Measurements from ENCODE around the gene TMEM63C.

TMEM63C gene

DNA sequence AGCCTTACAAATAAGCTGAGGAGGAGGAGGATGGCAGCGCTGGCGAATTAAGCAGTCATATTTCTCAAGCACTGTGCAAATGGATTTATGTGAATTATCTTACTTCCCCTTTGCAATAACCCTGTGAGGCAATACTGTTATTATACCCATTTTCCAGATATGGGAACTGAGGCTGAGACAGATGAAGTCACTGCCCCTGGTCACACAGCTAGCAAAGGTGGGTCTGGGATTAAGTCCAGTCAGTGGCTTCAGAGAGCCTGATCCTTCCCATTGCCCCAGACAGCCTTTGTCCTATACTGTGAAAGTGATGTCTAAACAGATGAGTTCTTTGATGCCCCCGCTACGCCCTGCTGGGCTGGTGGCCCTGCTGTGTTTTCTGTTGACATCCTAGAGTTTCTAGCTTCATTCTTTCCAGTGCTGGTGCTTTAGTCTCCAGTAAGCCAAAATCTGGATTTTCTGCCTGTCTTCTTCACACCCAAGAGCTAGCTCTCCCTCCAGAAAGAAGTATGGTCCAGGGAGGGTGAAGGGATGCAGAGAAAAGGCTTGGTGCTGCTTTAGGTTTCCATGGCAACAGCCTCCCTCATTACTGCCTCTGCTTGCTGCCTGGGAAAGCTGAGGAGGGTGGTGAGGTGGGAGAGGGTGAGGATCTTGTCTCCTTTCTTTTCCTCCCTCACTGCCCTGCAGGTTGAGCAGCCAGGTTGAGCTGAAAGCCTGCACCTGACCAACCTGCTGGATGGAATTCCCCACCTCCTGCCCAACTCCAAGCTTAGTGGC, 30.7 kb downstream of the TMEM63C start:
- H3K4me3 ChIP-seq (replicated peaks; ENCODE audit: low read depth, low read length): no peak overlapping the region
- DNase-seq (ENCODE audit: extremely low read depth, low read depth): no peak
- TF ChIP-seq, protein P1, sequence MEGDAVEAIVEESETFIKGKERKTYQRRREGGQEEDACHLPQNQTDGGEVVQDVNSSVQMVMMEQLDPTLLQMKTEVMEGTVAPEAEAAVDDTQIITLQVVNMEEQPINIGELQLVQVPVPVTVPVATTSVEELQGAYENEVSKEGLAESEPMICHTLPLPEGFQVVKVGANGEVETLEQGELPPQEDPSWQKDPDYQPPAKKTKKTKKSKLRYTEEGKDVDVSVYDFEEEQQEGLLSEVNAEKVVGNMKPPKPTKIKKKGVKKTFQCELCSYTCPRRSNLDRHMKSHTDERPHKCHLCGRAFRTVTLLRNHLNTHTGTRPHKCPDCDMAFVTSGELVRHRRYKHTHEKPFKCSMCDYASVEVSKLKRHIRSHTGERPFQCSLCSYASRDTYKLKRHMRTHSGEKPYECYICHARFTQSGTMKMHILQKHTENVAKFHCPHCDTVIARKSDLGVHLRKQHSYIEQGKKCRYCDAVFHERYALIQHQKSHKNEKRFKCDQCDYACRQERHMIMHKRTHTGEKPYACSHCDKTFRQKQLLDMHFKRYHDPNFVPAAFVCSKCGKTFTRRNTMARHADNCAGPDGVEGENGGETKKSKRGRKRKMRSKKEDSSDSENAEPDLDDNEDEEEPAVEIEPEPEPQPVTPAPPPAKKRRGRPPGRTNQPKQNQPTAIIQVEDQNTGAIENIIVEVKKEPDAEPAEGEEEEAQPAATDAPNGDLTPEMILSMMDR (IDR thresholded peaks at IDR 0.05; ENCODE audit: low read depth, low read length, missing control alignments): no peak

DNA sequence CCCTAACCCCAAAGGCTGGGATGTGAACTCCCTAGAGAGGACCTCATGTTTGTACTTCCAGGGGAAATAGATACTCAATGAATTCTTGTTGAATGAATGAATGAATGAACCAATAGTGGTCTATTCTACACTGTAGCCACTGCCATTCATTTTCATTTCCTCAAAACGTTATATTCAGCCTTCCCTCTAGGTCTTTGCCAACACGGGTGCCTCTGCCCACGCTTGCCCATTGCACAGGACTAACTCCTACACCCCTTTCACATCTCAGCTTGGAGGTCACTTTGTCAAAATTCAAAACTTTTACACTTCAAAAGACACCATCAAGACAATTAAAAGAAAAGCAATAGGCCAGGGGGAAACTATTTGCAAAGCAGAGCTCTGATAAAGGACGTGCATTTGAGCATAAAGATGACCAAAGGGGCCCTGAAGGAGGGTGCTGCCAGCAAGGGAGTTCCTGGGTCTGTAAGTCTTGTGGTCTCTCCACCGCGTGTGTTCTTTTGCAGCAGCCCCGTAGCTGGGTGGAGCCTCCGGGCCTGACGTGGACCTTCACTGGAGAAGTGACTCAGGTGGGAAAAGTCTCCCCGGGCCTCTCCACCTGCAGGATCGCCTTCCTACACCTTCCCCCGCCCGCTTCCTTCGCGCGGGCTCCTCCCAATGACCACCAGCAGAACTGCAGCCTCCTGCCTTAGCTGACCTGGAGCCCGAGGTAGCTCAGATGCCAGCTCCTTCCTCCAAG, 31.5 kb downstream of the TMEM63C start:
- DNase-seq (ENCODE audit: extremely low read depth, low read depth): no peak
- no peak overlapping the region for H3K4me3 ChIP-seq (replicated peaks; ENCODE audit: low read depth, low read length)
- TF ChIP-seq, protein P1 (IDR thresholded peaks at IDR 0.05; ENCODE audit: low read depth, low read length, missing control alignments): peak; percentile 67

DNA sequence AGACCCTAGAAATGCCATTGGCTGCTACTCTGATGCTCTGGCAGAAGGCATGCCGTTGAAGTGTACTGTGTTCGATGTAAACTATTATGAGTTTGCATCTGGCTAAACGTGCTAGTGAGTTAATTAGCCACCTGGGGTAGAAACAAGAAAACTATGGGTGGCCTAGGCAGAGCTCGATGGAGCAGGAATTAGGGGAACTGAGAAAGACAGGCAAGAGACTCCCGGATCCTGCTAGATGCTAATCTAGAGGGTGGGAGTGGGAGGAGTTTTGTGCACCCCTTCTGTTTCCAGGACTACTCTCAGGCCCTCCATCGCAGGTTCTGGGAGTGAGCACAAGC, 32.0 kb downstream of the TMEM63C start:
- DNase-seq (ENCODE audit: extremely low read depth, low read depth): no peak
- no peak overlapping the region for H3K4me3 ChIP-seq (replicated peaks; ENCODE audit: low read depth, low read length)
- TF ChIP-seq, protein P1 (IDR thresholded peaks at IDR 0.05; ENCODE audit: low read depth, low read length, missing control alignments): no peak

DNA sequence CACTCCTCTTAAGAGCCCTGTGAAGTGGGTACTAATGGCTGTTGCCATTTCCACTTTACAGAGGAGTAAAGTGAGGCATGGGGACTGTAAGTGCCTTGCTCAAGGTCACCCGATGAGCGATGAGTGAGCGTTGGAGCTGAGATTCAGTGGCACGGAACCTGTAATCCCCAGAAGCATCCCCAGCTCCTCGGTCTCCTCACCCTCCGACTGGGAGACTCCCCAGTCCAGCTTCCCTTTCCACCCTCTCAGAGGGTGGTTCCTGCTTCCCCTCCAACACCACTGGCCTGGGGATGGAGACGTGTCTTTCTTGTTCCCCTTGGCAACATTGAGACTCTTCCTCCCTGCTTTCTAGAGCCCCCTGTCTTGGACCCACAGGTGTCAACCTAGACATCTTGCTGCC, 32.6 kb downstream of the TMEM63C start:
- no peak overlapping the region for H3K4me3 ChIP-seq (replicated peaks; ENCODE audit: low read depth, low read length)
- DNase-seq (ENCODE audit: extremely low read depth, low read depth): no peak
- TF ChIP-seq, protein P1 (IDR thresholded peaks at IDR 0.05; ENCODE audit: low read depth, low read length, missing control alignments): no peak

DNA sequence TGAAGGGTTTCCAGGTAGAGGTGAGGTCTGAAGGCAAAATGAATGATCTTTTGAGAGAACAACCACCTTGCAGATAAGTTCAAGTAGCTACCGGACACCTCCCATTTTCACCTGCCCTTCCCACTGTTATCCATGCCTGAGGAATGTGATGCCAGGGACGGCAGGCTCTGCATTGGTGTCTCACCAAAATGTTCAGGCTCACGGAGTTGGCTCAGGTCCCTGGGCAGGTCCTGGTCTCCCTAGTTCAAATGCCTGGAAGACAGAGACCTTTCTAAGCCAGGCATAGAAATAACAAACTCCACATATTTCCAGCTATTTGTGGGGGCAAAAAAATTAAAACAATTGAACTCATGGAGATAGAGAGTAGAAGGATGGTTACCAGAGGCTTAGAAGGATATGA, 36.0 kb downstream of the TMEM63C start:
- TF ChIP-seq, protein P1 (IDR thresholded peaks at IDR 0.05; ENCODE audit: low read depth, low read length, missing control alignments): no peak
- DNase-seq (ENCODE audit: extremely low read depth, low read depth): no peak
- H3K4me3 ChIP-seq (replicated peaks; ENCODE audit: low read depth, low read length): no peak overlapping the region

DNA sequence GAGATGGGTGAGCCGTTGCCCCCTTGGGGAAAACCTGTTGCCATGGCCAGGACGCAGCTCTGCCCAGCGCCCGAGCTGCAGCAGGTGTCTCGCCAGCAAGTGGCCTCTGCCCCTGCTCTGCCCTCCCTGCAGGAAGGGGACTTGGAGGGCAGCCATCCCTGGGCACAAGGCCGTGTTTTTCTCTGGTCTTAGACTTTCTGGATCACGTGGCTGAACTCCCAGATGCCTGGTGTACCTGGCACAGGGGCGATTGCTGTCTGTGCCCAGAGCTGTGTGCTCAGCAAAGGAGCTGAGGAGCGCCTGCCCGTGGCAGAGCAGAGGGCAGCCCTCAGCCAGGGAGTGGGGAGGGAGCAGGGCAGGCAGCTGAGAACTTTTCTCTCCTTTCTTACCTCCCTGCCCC, 38.0 kb downstream of the TMEM63C start:
- no peak for DNase-seq (ENCODE audit: extremely low read depth, low read depth)
- no peak overlapping the region for H3K4me3 ChIP-seq (replicated peaks; ENCODE audit: low read depth, low read length)
- TF ChIP-seq, protein P1 (IDR thresholded peaks at IDR 0.05; ENCODE audit: low read depth, low read length, missing control alignments): no peak

All from HFF-Myc (cell line).